Stimulated activated CD4-positive, alpha-beta T cell treated with anti-CD3 and anti-CD28 coated beads, Interleukin-4, amount 100 ng/mL, for 1 hour (primary cell): Measurements from ENCODE around the gene CASP2.
A peak's percentile ranks its signal among the peaks of the same experiment; 100 is the strongest.

ENCODE experiments used
- DNase-seq: peaks from one replicate; pipeline ENCODE4 v3.0.0-alpha.2; 2020

Gene CASP2

GRCh38 chr7:143341842-143342241, 53.7 kb downstream of the CASP2 start:
- no peak for DNase-seq

GRCh38 chr7:143343596-143343995, 55.4 kb downstream of the CASP2 start:
- DNase-seq, result no peak

GRCh38 chr7:143345428-143345900, 57.3 kb downstream of the CASP2 start:
- DNase-seq, result peak; percentile 66

GRCh38 chr7:143346018-143346417, 57.9 kb downstream of the CASP2 start:
- DNase-seq, result no peak

GRCh38 chr7:143347950-143348349, 59.8 kb downstream of the CASP2 start:
- no peak for DNase-seq

- DNase-seq, result no peak
These were observed 62.9 kb downstream of the CASP2 start for GRCh38 chr7:143351060-143351459.

- DNase-seq, result no peak
These were observed 63.4 kb downstream of the CASP2 start for GRCh38 chr7:143351574-143351973.

GRCh38 chr7:143352531-143353002, 64.4 kb downstream of the CASP2 start:
- DNase-seq, result no peak

- DNase-seq, result no peak
These were observed 66.2 kb downstream of the CASP2 start for GRCh38 chr7:143354376-143354775.

- no peak for DNase-seq
These were observed 66.8 kb downstream of the CASP2 start for GRCh38 chr7:143354965-143355364.

GRCh38 chr7:143355450-143356385, 67.6 kb downstream of the CASP2 start:
- DNase-seq, result no peak

GRCh38 chr7:143356414-143357050, 68.4 kb downstream of the CASP2 start:
- no peak for DNase-seq
